Measurements from ENCODE around the gene GJB4.

Gene GJB4

DNA sequence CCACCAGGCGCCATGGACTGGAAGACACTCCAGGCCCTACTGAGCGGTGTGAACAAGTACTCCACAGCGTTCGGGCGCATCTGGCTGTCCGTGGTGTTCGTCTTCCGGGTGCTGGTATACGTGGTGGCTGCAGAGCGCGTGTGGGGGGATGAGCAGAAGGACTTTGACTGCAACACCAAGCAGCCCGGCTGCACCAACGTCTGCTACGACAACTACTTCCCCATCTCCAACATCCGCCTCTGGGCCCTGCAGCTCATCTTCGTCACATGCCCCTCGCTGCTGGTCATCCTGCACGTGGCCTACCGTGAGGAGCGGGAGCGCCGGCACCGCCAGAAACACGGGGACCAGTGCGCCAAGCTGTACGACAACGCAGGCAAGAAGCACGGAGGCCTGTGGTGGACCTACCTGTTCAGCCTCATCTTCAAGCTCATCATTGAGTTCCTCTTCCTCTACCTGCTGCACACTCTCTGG, 25.2 kb downstream of the GJB4 start:
- H3K27ac ChIP-seq (ENCODE audit: low read length, poor library complexity, severe bottlenecking) = no peak overlapping the region
- DNase-seq = no peak
- no peaks in the 10 kb centered on the region for H3K36me3 ChIP-seq (ENCODE audit: control insufficient read depth in 1 of 2, insufficient read depth in 2 of 2, low read depth in 1 of 2, low read length in 2 of 2)
- WGBS = 89% methylated on average over 28 of the region's 28 CpGs
- H3K4me2 ChIP-seq (ENCODE audit: low read length, poor library complexity, severe bottlenecking) = no peak overlapping the region
- no peak overlapping the region for H2BK12ac ChIP-seq (ENCODE audit: low read length in 2 of 2)
- no peak overlapping the region for H3K18ac ChIP-seq (ENCODE audit: low read depth in 1 of 2, low read length in 2 of 2)
- no peaks in the 10 kb centered on the region for H3K79me1 ChIP-seq (replicated peaks; ENCODE audit: low read length, poor library complexity, severe bottlenecking)
- no peak overlapping the region for H3K23ac ChIP-seq (ENCODE audit: low read length in 2 of 2)
- no peak overlapping the region for H4K91ac ChIP-seq (ENCODE audit: low read length)
- no peak overlapping the region for H3K4me3 ChIP-seq (ENCODE audit: insufficient read depth in 1 of 2, low read depth in 1 of 2, low read length in 2 of 2)
- H2BK15ac ChIP-seq (ENCODE audit: low read depth, poor library complexity, severe bottlenecking) = no peak overlapping the region
- no peak overlapping the region for H2BK120ac ChIP-seq (ENCODE audit: low read depth, low read length)
- no peak overlapping the region for H3K9ac ChIP-seq (ENCODE audit: low read length)
- no peak overlapping the region for H3K14ac ChIP-seq (ENCODE audit: low read length in 2 of 2)
- H4K8ac ChIP-seq (ENCODE audit: low read length) = no peak overlapping the region
- H3K27me3 ChIP-seq (ENCODE audit: control insufficient read depth in 1 of 2, insufficient read depth in 1 of 2, low read length in 2 of 2) = peaks cover 29 to 79% of the 10 kb centered on the region in 2 experiments
- peaks cover 8% of the 10 kb centered on the region for H3K4me1 ChIP-seq (ENCODE audit: control insufficient read depth, insufficient read depth, low read depth, low read length)
- no peak overlapping the region for H2BK5ac ChIP-seq (ENCODE audit: low read depth, low read length, poor library complexity, severe bottlenecking)
- H2AK5ac ChIP-seq (ENCODE audit: low read length, severe bottlenecking) = no peak overlapping the region
- H2AFZ ChIP-seq (ENCODE audit: low read depth, low read length) = no peak overlapping the region
- H3K4ac ChIP-seq (ENCODE audit: low read depth in 1 of 2, low read length in 2 of 2) = no peak overlapping the region
- no peaks in the 10 kb centered on the region for H3K9me3 ChIP-seq (ENCODE audit: control insufficient read depth, low read length)

- H3K27ac ChIP-seq (ENCODE audit: low read length, poor library complexity, severe bottlenecking) = no peak overlapping the region
- H3K79me1 ChIP-seq (replicated peaks; ENCODE audit: low read length, poor library complexity, severe bottlenecking) = no peaks in the 10 kb centered on the region
- no peaks in the 10 kb centered on the region for H3K36me3 ChIP-seq (ENCODE audit: control insufficient read depth in 1 of 2, insufficient read depth in 2 of 2, low read depth in 1 of 2, low read length in 2 of 2)
- WGBS = 86% methylated on average over 22 of the region's 22 CpGs
- H4K8ac ChIP-seq (ENCODE audit: low read length) = no peak overlapping the region
- no peak overlapping the region for H4K91ac ChIP-seq (ENCODE audit: low read length)
- no peak overlapping the region for H2AFZ ChIP-seq (ENCODE audit: low read depth, low read length)
- H3K4me1 ChIP-seq (ENCODE audit: control insufficient read depth, insufficient read depth, low read depth, low read length) = peaks cover 8% of the 10 kb centered on the region
- H2BK5ac ChIP-seq (ENCODE audit: low read depth, low read length, poor library complexity, severe bottlenecking) = no peak overlapping the region
- no peak for DNase-seq
- no peak overlapping the region for H2BK12ac ChIP-seq (ENCODE audit: low read length in 2 of 2)
- no peak overlapping the region for H2AK5ac ChIP-seq (ENCODE audit: low read length, severe bottlenecking)
- H2BK15ac ChIP-seq (ENCODE audit: low read depth, poor library complexity, severe bottlenecking) = no peak overlapping the region
- no peak overlapping the region for H3K4me2 ChIP-seq (ENCODE audit: low read length, poor library complexity, severe bottlenecking)
- H3K27me3 ChIP-seq (ENCODE audit: control insufficient read depth in 1 of 2, insufficient read depth in 1 of 2, low read length in 2 of 2) = peaks cover 24 to 74% of the 10 kb centered on the region in 2 experiments
- H3K9ac ChIP-seq (ENCODE audit: low read length) = no peak overlapping the region
- H2BK120ac ChIP-seq (ENCODE audit: low read depth, low read length) = no peak overlapping the region
- no peak overlapping the region for H3K4me3 ChIP-seq (ENCODE audit: insufficient read depth in 1 of 2, low read depth in 1 of 2, low read length in 2 of 2)
- H3K18ac ChIP-seq (ENCODE audit: low read depth in 1 of 2, low read length in 2 of 2) = no peak overlapping the region
- no peak overlapping the region for H3K23ac ChIP-seq (ENCODE audit: low read length in 2 of 2)
- peaks cover 2% of the 10 kb centered on the region for H3K9me3 ChIP-seq (ENCODE audit: control insufficient read depth, low read length)
- no peak overlapping the region for H3K4ac ChIP-seq (ENCODE audit: low read depth in 1 of 2, low read length in 2 of 2)
- no peak overlapping the region for H3K14ac ChIP-seq (ENCODE audit: low read length in 2 of 2)
These were observed 25.8 kb downstream of the GJB4 start for GRCh38 chr1:34785231-34785874.

DNA sequence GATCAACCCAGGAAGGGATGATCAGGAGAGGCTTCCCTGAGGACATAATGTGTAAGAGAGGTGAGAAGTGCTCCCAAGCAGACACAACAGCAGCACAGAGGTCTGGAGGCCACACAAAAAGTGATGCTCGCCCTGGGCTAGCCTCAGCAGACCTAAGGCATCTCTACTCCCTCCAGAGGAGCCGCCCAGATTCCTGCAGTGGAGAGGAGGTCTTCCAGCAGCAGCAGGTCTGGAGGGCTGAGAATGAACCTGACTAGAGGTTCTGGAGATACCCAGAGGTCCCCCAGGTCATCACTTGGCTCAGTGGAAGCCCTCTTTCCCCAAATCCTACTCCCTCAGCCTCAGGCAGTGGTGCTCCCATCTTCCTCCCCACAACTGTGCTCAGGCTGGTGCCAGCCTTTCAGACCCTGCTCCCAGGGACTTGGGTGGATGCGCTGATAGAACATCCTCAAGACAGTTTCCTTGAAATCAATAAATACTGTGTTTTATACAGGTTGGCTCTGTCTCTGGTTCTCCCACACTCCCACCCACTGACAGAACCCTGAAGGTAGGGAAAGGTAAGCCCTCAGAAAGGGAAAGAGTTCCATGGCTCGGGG, 26.4 kb downstream of the GJB4 start:
- Histone ChIP-seq H3K79me1 (replicated peaks; ENCODE audit: low read length, poor library complexity, severe bottlenecking) (no peaks in the 10 kb centered on the region), H2AFZ (ENCODE audit: low read depth, low read length) (no peak overlapping the region), H2BK120ac (ENCODE audit: low read depth, low read length) (no peak overlapping the region), H3K18ac (ENCODE audit: low read depth in 1 of 2, low read length in 2 of 2) (no peak overlapping the region), H2BK15ac (ENCODE audit: low read depth, poor library complexity, severe bottlenecking) (no peak overlapping the region), H3K14ac (ENCODE audit: low read length in 2 of 2) (no peak overlapping the region), H3K4me1 (ENCODE audit: control insufficient read depth, insufficient read depth, low read depth, low read length) (peaks cover 8% of the 10 kb centered on the region), H3K4ac (ENCODE audit: low read depth in 1 of 2, low read length in 2 of 2) (no peak overlapping the region), H3K4me2 (ENCODE audit: low read length, poor library complexity, severe bottlenecking) (no peak overlapping the region), H3K4me3 (ENCODE audit: insufficient read depth in 1 of 2, low read depth in 1 of 2, low read length in 2 of 2) (no peak overlapping the region), H3K27ac (ENCODE audit: low read length, poor library complexity, severe bottlenecking) (no peak overlapping the region), H2BK12ac (ENCODE audit: low read length in 2 of 2) (no peak overlapping the region), H2BK5ac (ENCODE audit: low read depth, low read length, poor library complexity, severe bottlenecking) (no peak overlapping the region), H3K23ac (ENCODE audit: low read length in 2 of 2) (no peak overlapping the region), H3K9ac (ENCODE audit: low read length) (no peak overlapping the region), H4K8ac (ENCODE audit: low read length) (no peak overlapping the region), H3K27me3 (ENCODE audit: control insufficient read depth in 1 of 2, insufficient read depth in 1 of 2, low read length in 2 of 2) (peaks cover 20 to 74% of the 10 kb centered on the region in 2 experiments), H2AK5ac (ENCODE audit: low read length, severe bottlenecking) (no peak overlapping the region), H3K9me3 (ENCODE audit: control insufficient read depth, low read length) (peaks cover 5% of the 10 kb centered on the region), H3K36me3 (ENCODE audit: control insufficient read depth in 1 of 2, insufficient read depth in 2 of 2, low read depth in 1 of 2, low read length in 2 of 2) (no peaks in the 10 kb centered on the region), H4K91ac (ENCODE audit: low read length) (no peak overlapping the region)
- WGBS = 60% methylated on average over 3 of the region's 4 CpGs
- no peak for DNase-seq

GRCh38 chr1:34786521-34787325, 27.2 kb downstream of the GJB4 start:
- Histone ChIP-seq H2BK12ac (ENCODE audit: low read length in 2 of 2) (no peak overlapping the region), H3K9ac (ENCODE audit: low read length) (no peak overlapping the region), H4K8ac (ENCODE audit: low read length) (peak overlapping the region; percentile 7), H2AK5ac (ENCODE audit: low read length, severe bottlenecking) (no peak overlapping the region), H3K27ac (ENCODE audit: low read length, poor library complexity, severe bottlenecking) (no peak overlapping the region), H3K23ac (ENCODE audit: low read length in 2 of 2) (no peak overlapping the region), H3K4ac (ENCODE audit: low read depth in 1 of 2, low read length in 2 of 2) (no peak overlapping the region), H3K14ac (ENCODE audit: low read length in 2 of 2) (no peak overlapping the region), H3K36me3 (ENCODE audit: control insufficient read depth in 1 of 2, insufficient read depth in 2 of 2, low read depth in 1 of 2, low read length in 2 of 2) (no peaks in the 10 kb centered on the region), H3K79me1 (replicated peaks; ENCODE audit: low read length, poor library complexity, severe bottlenecking) (no peaks in the 10 kb centered on the region), H4K91ac (ENCODE audit: low read length) (no peak overlapping the region), H3K4me3 (ENCODE audit: insufficient read depth in 1 of 2, low read depth in 1 of 2, low read length in 2 of 2) (no peak overlapping the region), H3K4me1 (ENCODE audit: control insufficient read depth, insufficient read depth, low read depth, low read length) (peaks cover under 1% of the 10 kb centered on the region), H3K27me3 (ENCODE audit: control insufficient read depth in 1 of 2, insufficient read depth in 1 of 2, low read length in 2 of 2) (peaks cover 18 to 76% of the 10 kb centered on the region in 2 experiments), H2BK5ac (ENCODE audit: low read depth, low read length, poor library complexity, severe bottlenecking) (no peak overlapping the region), H3K9me3 (ENCODE audit: control insufficient read depth, low read length) (peaks cover 5% of the 10 kb centered on the region), H2BK120ac (ENCODE audit: low read depth, low read length) (no peak overlapping the region), H2AFZ (ENCODE audit: low read depth, low read length) (no peak overlapping the region), H3K18ac (ENCODE audit: low read depth in 1 of 2, low read length in 2 of 2) (no peak overlapping the region), H3K4me2 (ENCODE audit: low read length, poor library complexity, severe bottlenecking) (no peak overlapping the region), H2BK15ac (ENCODE audit: low read depth, poor library complexity, severe bottlenecking) (no peak overlapping the region)
- 52% methylated on average over 14 of the region's 14 CpGs for WGBS
- peak; percentile 61 for DNase-seq
